Transverse colon (tissue), 4 donors: ENCODE measurements around the gene SEC24C. TPM values are rescaled to one million over a fixed set of nuclear protein-coding genes. Genes with fewer than 3 reads are reported as not detected.
"Not testable (repeated sequence)": the region's sequence is repeated elsewhere in the genome, so short reads cannot be mapped to it uniquely, and the experiment has no call there.

Experiments used
- DNase-seq: peaks from one replicate; pipeline ENCODE4 v3.0.0-alpha.2; 2019
- H3K27ac ChIP-seq, 4 donors: fragments of 200-600 bp; sonication (generic); 2 replicates each; pipeline ENCODE4 v1.5.1; 2016 to 2018; ENCODE audit warnings: inconsistent platforms in 4 of 4
- H3K27me3 ChIP-seq: fragments of 200-600 bp; sonication (generic); 2 replicates; pipeline ENCODE4 v1.5.1; 2017; ENCODE audit warnings: inconsistent platforms
- H3K36me3 ChIP-seq, 4 donors: fragments of 200-600 bp; sonication (generic); 2 replicates each; pipeline ENCODE4 v1.5.1; 2017 to 2019; ENCODE audit warnings: inconsistent platforms in 4 of 4
- H3K4me1 ChIP-seq, 4 donors: fragments of 200-600 bp; sonication (generic); 2 replicates each; pipeline ENCODE4 v1.5.1; 2017 to 2020; ENCODE audit warnings: inconsistent platforms in 4 of 4
- H3K4me3 ChIP-seq, 4 donors: fragments of 200-600 bp; sonication (generic); 1 replicate in 1 of 4; 2 replicates in 3 of 4; pipeline versions ENCODE4 v1.5.1 to v1.6.1; 2017 to 2019; ENCODE audit warnings: inconsistent platforms in 4 of 4
- H3K9me3 ChIP-seq, 2 donors: fragments of 200-600 bp; sonication (generic); 2 replicates each; pipeline ENCODE4 v1.5.1; 2017 to 2019; ENCODE audit warnings: inconsistent platforms in 2 of 2
- CTCF ChIP-seq, 5 experiments: fragments of 200-600 bp in 3 of 5; fragments of 450-650 bp in 2 of 5; sonication (generic) in 3 of 5; IDR thresholded peaks; 1 replicate in 2 of 5; 2 replicates in 3 of 5; pipeline ENCODE4 v1.5.1; 2016 to 2017; ENCODE audit warnings: antibody characterized with exemption in 5 of 5, inconsistent platforms in 3 of 5, mild to moderate bottlenecking in 2 of 5, moderate library complexity in 1 of 5
- EP300 ChIP-seq: sonication (generic); formaldehyde crosslinking; IDR thresholded peaks from one replicate; pipeline ENCODE4 v1.6.1; 2017; ENCODE audit warnings: antibody characterized with exemption, low read depth
- POLR2A ChIP-seq: fragments of 450-650 bp; IDR thresholded peaks from one replicate; pipeline ENCODE4 v1.6.1; 2016; ENCODE audit warnings: antibody characterized with exemption, mild to moderate bottlenecking, moderate library complexity
- POLR2AphosphoS5 ChIP-seq, 3 donors: sonication (generic); formaldehyde crosslinking; IDR thresholded peaks; one replicate each; pipeline ENCODE4 v1.6.1; 2016; ENCODE audit warnings: antibody characterized with exemption in 3 of 3
- WGBS, 2 donors: methylation state at CpG; one replicate each; pipeline ENCODE4 v1.1.5; 2018; ENCODE audit warnings: low coverage in 1 of 2; 5-methylcytosine and 5-hydroxymethylcytosine counted together
- in situ Hi-C, 4 donors: fragments of 200-750 bp; cut with MboI; loops; one replicate each; pipeline versions ENCODE4 v1.15.0 to v1.15.1; 2017; ENCODE audit warnings: low sequenced_read_pairs in 3 of 4, low pct_ligation_motif_present in 1 of 4, low pct_unique_long_range_greater_than_20kb in 1 of 4
- intact Hi-C: fragments of 100-400 bp; cut with DNase I; formaldehyde crosslinking; loops from one replicate; pipeline ENCODE4 v1.15.1; 2023; ENCODE audit warnings: low total_unique reads
- total RNA-seq, 4 donors: library from RNA; depleted of rRNA; stranded (reverse); fragments of >200 nt; gene quantifications; one replicate each; pipeline ENCODE4 v1.1.0, GENCODE V29; 2016

SEC24C gene
- total RNA-seq, 4 donors from 2014 or later, result 46.7 to 104 (median 80.2) TPM

- H3K4me1 ChIP-seq, H3K9me3 ChIP-seq, H3K4me3 ChIP-seq, H3K27ac ChIP-seq, H3K27me3 ChIP-seq, intact Hi-C loops, DNase-seq, in situ Hi-C loops: not testable (repeated sequence)
- WGBS, 2 donors, result 92 to 98% methylated on average over 5 of the region's 5 CpGs
- H3K36me3 ChIP-seq, result peaks cover 0 to 13% (median 0%) of the 10 kb centered on the region in 4 donors
Observed at GRCh38 chr10:73711683-73712082, 32.5 kb upstream of the SEC24C start.

- H3K9me3 ChIP-seq, DNase-seq, in situ Hi-C loops, intact Hi-C loops, H3K4me3 ChIP-seq, H3K27me3 ChIP-seq, H3K27ac ChIP-seq, H3K4me1 ChIP-seq: not testable (repeated sequence)
- H3K36me3 ChIP-seq, result peaks cover 0 to 34% (median 10%) of the 10 kb centered on the region in 4 donors
- 93 to 100% methylated on average over 1 to 3 of the region's 3 CpGs for WGBS, 2 donors
Observed at GRCh38 chr10:73713912-73714311, 30.3 kb upstream of the SEC24C start.

GRCh38 chr10:73714483-73714882, 29.7 kb upstream of the SEC24C start:
- intact Hi-C loops, H3K4me1 ChIP-seq, H3K9me3 ChIP-seq, in situ Hi-C loops, H3K4me3 ChIP-seq, H3K27ac ChIP-seq, DNase-seq, H3K27me3 ChIP-seq: not testable (repeated sequence)
- WGBS, 2 donors, result 60 to 65% methylated on average over 1 to 3 of the region's 3 CpGs
- H3K36me3 ChIP-seq, result peaks cover 0 to 38% (median 12%) of the 10 kb centered on the region in 4 donors

- H3K9me3 ChIP-seq, H3K27ac ChIP-seq, H3K4me3 ChIP-seq, intact Hi-C loops, H3K27me3 ChIP-seq, H3K4me1 ChIP-seq, DNase-seq, in situ Hi-C loops: not testable (repeated sequence)
- peaks cover 0 to 41% (median 17%) of the 10 kb centered on the region in 4 donors for H3K36me3 ChIP-seq
- WGBS, 2 donors, result 94% methylated on average over 5 to 17 of the region's 17 CpGs
Observed at GRCh38 chr10:73715179-73716156, 28.7 kb upstream of the SEC24C start.

- Histone ChIP-seq H3K27ac (no peak overlapping the region), H3K36me3 (peaks cover 0 to 47% (median 20%) of the 10 kb centered on the region in 4 donors), H3K4me1 (no peaks in the 10 kb centered on the region), H3K27me3 (no peaks in the 10 kb centered on the region), H3K4me3 (no peak overlapping the region), H3K9me3 (no peaks in the 10 kb centered on the region)
- in situ Hi-C loops (no loop called here), intact Hi-C loops (no loop called here)
- 89% methylated on average over 1 of the region's 1 CpG; no CpG with 5 or more reads in 1 of the 2 donors for WGBS, 2 donors
- TF ChIP-seq POLR2A, result no peak
- no peak for TF ChIP-seq POLR2AphosphoS5 (IDR thresholded peaks at IDR 0.05)
- no peak for TF ChIP-seq EP300
- TF ChIP-seq CTCF (IDR thresholded peaks at IDR 0.05), result no peak
- no peak for DNase-seq
Observed at GRCh38 chr10:73716251-73716650, 27.9 kb upstream of the SEC24C start.

- H3K4me3 ChIP-seq, result no peak overlapping the region
- in situ Hi-C loops, result no loop called here
- TF ChIP-seq POLR2A (no peak), EP300 (no peak), POLR2AphosphoS5 (IDR thresholded peaks at IDR 0.05) (no peak), CTCF (IDR thresholded peaks at IDR 0.05) (no peak)
Observed at GRCh38 chr10:73717556-73717955, 26.6 kb upstream of the SEC24C start.

GRCh38 chr10:73720561-73720960, 23.6 kb upstream of the SEC24C start:
- H3K4me1 ChIP-seq, H3K27me3 ChIP-seq, in situ Hi-C loops, H3K9me3 ChIP-seq, DNase-seq, intact Hi-C loops, H3K4me3 ChIP-seq: not testable (repeated sequence)
- peak overlapping the region in 3 of 4 donors; percentile 12 to 48 (median 29) for H3K27ac ChIP-seq
- peaks cover 0 to 53% (median 24%) of the 10 kb centered on the region in 4 donors for H3K36me3 ChIP-seq
- WGBS, 2 donors, result 72 to 82% methylated on average over 2 to 4 of the region's 4 CpGs

More at GRCh38 chr10:73717556-73717955, 26.6 kb upstream of the SEC24C start:
- Histone ChIP-seq H3K27me3 (no peaks in the 10 kb centered on the region), H3K36me3 (peaks cover 0 to 47% (median 22%) of the 10 kb centered on the region in 4 donors), H3K27ac (peak overlapping the region in 2 of 4 donors; percentile 12 to 50), H3K9me3 (no peaks in the 10 kb centered on the region), H3K4me1 (no peaks in the 10 kb centered on the region)
- intact Hi-C loops, result no loop called here
- 50 to 68% methylated on average over 4 to 5 of the region's 5 CpGs for WGBS, 2 donors
- no peak for DNase-seq
